Type B pancreatic cell (in vitro differentiated cells): ENCODE results near the gene NTRK3. TPM values are rescaled to one million over a fixed set of nuclear protein-coding genes. Genes with fewer than 3 reads are reported as not detected.

Source experiments
- DNase-seq: peaks from one replicate; pipeline ENCODE4 v3.0.0; 2021; ENCODE audit warnings: mixed read lengths; ENCODE audit not compliant: unreplicated experiment; ENCODE audit errors: extremely low spot score
- H3K27ac Mint-ChIP-seq: 2 replicates; pipeline ENCODE4 v1.8.0; 2021; ENCODE audit warnings: mild to moderate bottlenecking, mixed read lengths
- H3K27me3 Mint-ChIP-seq: 2 replicates; pipeline ENCODE4 v1.8.0; 2021; ENCODE audit warnings: mixed read lengths
- H3K36me3 Mint-ChIP-seq: 2 replicates; pipeline ENCODE4 v1.8.0; 2021; ENCODE audit warnings: mixed read lengths
- H3K4me1 Mint-ChIP-seq: one replicate; pipeline ENCODE4 v1.8.0; 2021; ENCODE audit warnings: mixed read lengths; ENCODE audit not compliant: unreplicated experiment
- H3K4me3 Mint-ChIP-seq: 2 replicates; pipeline ENCODE4 v1.8.0; 2021; ENCODE audit warnings: mild to moderate bottlenecking, mixed read lengths
- H3K9me3 Mint-ChIP-seq: 2 replicates; pipeline ENCODE4 v1.8.0; 2021; ENCODE audit warnings: mixed read lengths
- CTCF ChIP-seq: fragments of 200-600 bp; sonication (generic); conservative IDR thresholded peaks from 2 replicates; pipeline ENCODE4 v1.5.0; 2021; ENCODE audit warnings: antibody characterized with exemption, mild to moderate bottlenecking
- total RNA-seq: library from RNA; stranded (reverse); gene quantifications from 2 replicates; pipeline ENCODE4 v1.2.1, GENCODE V29; 2021; ENCODE audit warnings: low replicate concordance

The NTRK3 gene
- total RNA-seq, 1 donor from 2014 or later: 16.9 TPM

GRCh38 chr15:88019656-88020055, 236.9 kb downstream of the NTRK3 start:
- no peaks in the 10 kb centered on the region for H3K4me1 Mint-ChIP-seq
- no peak for DNase-seq
- no peak overlapping the region for H3K27ac Mint-ChIP-seq
- no peaks in the 10 kb centered on the region for H3K36me3 Mint-ChIP-seq
- no peak overlapping the region for H3K4me3 Mint-ChIP-seq
- no peak for TF ChIP-seq CTCF
- peaks cover 32% of the 10 kb centered on the region for H3K27me3 Mint-ChIP-seq
- H3K9me3 Mint-ChIP-seq: no peaks in the 10 kb centered on the region

- Mint-ChIP-seq H3K27me3 (peaks cover 33% of the 10 kb centered on the region), H3K4me1 (no peaks in the 10 kb centered on the region), H3K36me3 (no peaks in the 10 kb centered on the region), H3K9me3 (no peaks in the 10 kb centered on the region), H3K4me3 (no peak overlapping the region), H3K27ac (no peak overlapping the region)
- no peak for TF ChIP-seq CTCF
- DNase-seq: no peak
Observed at GRCh38 chr15:88018869-88019641, 237.5 kb downstream of the NTRK3 start.

GRCh38 chr15:88017753-88018152, 238.8 kb downstream of the NTRK3 start:
- Mint-ChIP-seq H3K27me3 (peaks cover 33% of the 10 kb centered on the region), H3K27ac (no peak overlapping the region), H3K4me1 (no peaks in the 10 kb centered on the region), H3K9me3 (no peaks in the 10 kb centered on the region), H3K36me3 (no peaks in the 10 kb centered on the region), H3K4me3 (no peak overlapping the region)
- no peak for TF ChIP-seq CTCF
- DNase-seq: no peak

GRCh38 chr15:88016406-88016805, 240.1 kb downstream of the NTRK3 start:
- DNase-seq: no peak
- no peak overlapping the region for H3K27ac Mint-ChIP-seq
- no peaks in the 10 kb centered on the region for H3K9me3 Mint-ChIP-seq
- no peaks in the 10 kb centered on the region for H3K4me1 Mint-ChIP-seq
- no peak overlapping the region for H3K4me3 Mint-ChIP-seq
- no peaks in the 10 kb centered on the region for H3K36me3 Mint-ChIP-seq
- TF ChIP-seq CTCF: no peak
- H3K27me3 Mint-ChIP-seq: peaks cover 28% of the 10 kb centered on the region

GRCh38 chr15:88015228-88015860, 241.2 kb downstream of the NTRK3 start:
- Mint-ChIP-seq H3K4me3 (no peak overlapping the region), H3K4me1 (no peaks in the 10 kb centered on the region), H3K27ac (no peak overlapping the region), H3K9me3 (no peaks in the 10 kb centered on the region), H3K27me3 (peaks cover 26% of the 10 kb centered on the region), H3K36me3 (no peaks in the 10 kb centered on the region)
- DNase-seq: no peak
- no peak for TF ChIP-seq CTCF
